Ishikawa (cell line): ENCODE data around the gene ADAMTSL1.

Experiments
- CREB1 ChIP-seq: IDR thresholded peaks from 2 replicates; pipeline ENCODE4 v1.6.1; 2012; ENCODE audit warnings: low read depth
- EP300 ChIP-seq: IDR thresholded peaks from 2 replicates; pipeline ENCODE4 v1.6.1; 2012; ENCODE audit warnings: borderline replicate concordance
- FOXM1 ChIP-seq: IDR thresholded peaks from 2 replicates; pipeline ENCODE4 v1.6.1; 2012; ENCODE audit warnings: low read depth, borderline replicate concordance
- RAD21 ChIP-seq: IDR thresholded peaks from 2 replicates; pipeline ENCODE4 v1.6.1; 2012; ENCODE audit warnings: low read depth
- TAF1 ChIP-seq: IDR thresholded peaks from 2 replicates; pipeline ENCODE4 v1.6.1; 2012; ENCODE audit warnings: low read depth, mild to moderate bottlenecking
- TCF12 ChIP-seq: IDR thresholded peaks from 2 replicates; pipeline ENCODE4 v1.6.1; 2012; ENCODE audit warnings: low read depth
- YY1 ChIP-seq: IDR thresholded peaks from 2 replicates; pipeline ENCODE4 v1.6.1; 2012; ENCODE audit warnings: low read depth
- TF ChIP-seq, protein P1 (sequence below): IDR thresholded peaks from 2 replicates; pipeline ENCODE4 v1.6.1; 2012
- TF ChIP-seq, protein P2 (sequence below): IDR thresholded peaks from 2 replicates; pipeline ENCODE4 v1.6.1; 2012; ENCODE audit warnings: low read depth, mild to moderate bottlenecking

DNA sequence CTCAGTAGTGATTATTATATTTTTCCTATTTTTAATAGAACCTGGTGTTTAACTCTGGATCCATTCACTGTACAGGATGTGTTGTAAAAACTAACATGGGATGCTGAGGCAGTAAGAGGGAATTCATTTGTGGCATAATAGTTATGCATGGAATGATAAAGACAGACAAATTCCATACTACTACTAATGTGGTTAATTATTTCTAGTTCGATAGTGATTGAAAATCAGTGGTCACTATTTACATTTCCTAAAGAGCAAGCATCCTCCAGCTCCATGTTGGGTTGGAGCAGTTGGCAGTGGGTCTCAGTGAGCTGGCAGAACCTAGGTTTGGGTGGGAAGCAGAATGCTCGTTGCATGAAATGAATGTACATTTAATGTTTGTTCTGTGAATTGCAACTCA is 436.5 kb downstream of the ADAMTSL1 start:
- TF ChIP-seq EP300 (no peak), CREB1 (no peak), RAD21 (no peak), YY1 (no peak), FOXM1 (no peak), TCF12 (no peak), TAF1 (no peak)
- TF ChIP-seq, protein P1, sequence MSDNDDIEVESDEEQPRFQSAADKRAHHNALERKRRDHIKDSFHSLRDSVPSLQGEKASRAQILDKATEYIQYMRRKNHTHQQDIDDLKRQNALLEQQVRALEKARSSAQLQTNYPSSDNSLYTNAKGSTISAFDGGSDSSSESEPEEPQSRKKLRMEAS, result no peak
- TF ChIP-seq, protein P2, sequence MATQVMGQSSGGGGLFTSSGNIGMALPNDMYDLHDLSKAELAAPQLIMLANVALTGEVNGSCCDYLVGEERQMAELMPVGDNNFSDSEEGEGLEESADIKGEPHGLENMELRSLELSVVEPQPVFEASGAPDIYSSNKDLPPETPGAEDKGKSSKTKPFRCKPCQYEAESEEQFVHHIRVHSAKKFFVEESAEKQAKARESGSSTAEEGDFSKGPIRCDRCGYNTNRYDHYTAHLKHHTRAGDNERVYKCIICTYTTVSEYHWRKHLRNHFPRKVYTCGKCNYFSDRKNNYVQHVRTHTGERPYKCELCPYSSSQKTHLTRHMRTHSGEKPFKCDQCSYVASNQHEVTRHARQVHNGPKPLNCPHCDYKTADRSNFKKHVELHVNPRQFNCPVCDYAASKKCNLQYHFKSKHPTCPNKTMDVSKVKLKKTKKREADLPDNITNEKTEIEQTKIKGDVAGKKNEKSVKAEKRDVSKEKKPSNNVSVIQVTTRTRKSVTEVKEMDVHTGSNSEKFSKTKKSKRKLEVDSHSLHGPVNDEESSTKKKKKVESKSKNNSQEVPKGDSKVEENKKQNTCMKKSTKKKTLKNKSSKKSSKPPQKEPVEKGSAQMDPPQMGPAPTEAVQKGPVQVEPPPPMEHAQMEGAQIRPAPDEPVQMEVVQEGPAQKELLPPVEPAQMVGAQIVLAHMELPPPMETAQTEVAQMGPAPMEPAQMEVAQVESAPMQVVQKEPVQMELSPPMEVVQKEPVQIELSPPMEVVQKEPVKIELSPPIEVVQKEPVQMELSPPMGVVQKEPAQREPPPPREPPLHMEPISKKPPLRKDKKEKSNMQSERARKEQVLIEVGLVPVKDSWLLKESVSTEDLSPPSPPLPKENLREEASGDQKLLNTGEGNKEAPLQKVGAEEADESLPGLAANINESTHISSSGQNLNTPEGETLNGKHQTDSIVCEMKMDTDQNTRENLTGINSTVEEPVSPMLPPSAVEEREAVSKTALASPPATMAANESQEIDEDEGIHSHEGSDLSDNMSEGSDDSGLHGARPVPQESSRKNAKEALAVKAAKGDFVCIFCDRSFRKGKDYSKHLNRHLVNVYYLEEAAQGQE, result no peak
